ENCODE data around the gene CNPY1.
A peak's percentile ranks its signal among the peaks of the same experiment; 100 is the strongest.

Gene CNPY1

GRCh38 chr7:155512246-155512887 lies 34.0 kb downstream of the CNPY1 start:
- H3K36me3 Mint-ChIP-seq (ENCODE audit: low read depth): peaks cover 1% of the 10 kb centered on the region
- H3K27me3 Mint-ChIP-seq (ENCODE audit: low read depth): peaks cover 69% of the 10 kb centered on the region
- no peaks in the 10 kb centered on the region for H3K9me3 Mint-ChIP-seq
- no peak overlapping the region for H3K27ac Mint-ChIP-seq
- DNase-seq (ENCODE audit: low spot score): no peak
- H3K4me3 Mint-ChIP-seq: no peak overlapping the region
- peaks cover 11% of the 10 kb centered on the region for H3K4me1 Mint-ChIP-seq (ENCODE audit: low read depth)

- H3K27me3 Mint-ChIP-seq (ENCODE audit: low read depth): peaks cover 76% of the 10 kb centered on the region
- H3K4me1 Mint-ChIP-seq (ENCODE audit: low read depth): peaks cover 15% of the 10 kb centered on the region
- H3K36me3 Mint-ChIP-seq (ENCODE audit: low read depth): peaks cover 1% of the 10 kb centered on the region
- DNase-seq (ENCODE audit: low spot score): no peak
- H3K9me3 Mint-ChIP-seq: no peaks in the 10 kb centered on the region
- H3K27ac Mint-ChIP-seq: no peak overlapping the region
- no peak overlapping the region for H3K4me3 Mint-ChIP-seq
These were observed 34.7 kb downstream of the CNPY1 start for GRCh38 chr7:155511702-155511996.

GRCh38 chr7:155510975-155511701 lies 35.2 kb downstream of the CNPY1 start:
- DNase-seq (ENCODE audit: low spot score): no peak
- peaks cover 80% of the 10 kb centered on the region for H3K27me3 Mint-ChIP-seq (ENCODE audit: low read depth)
- no peaks in the 10 kb centered on the region for H3K9me3 Mint-ChIP-seq
- no peak overlapping the region for H3K4me3 Mint-ChIP-seq
- H3K36me3 Mint-ChIP-seq (ENCODE audit: low read depth): peaks cover 1% of the 10 kb centered on the region
- H3K4me1 Mint-ChIP-seq (ENCODE audit: low read depth): peaks cover 15% of the 10 kb centered on the region
- no peak overlapping the region for H3K27ac Mint-ChIP-seq

GRCh38 chr7:155509725-155510551 lies 36.4 kb downstream of the CNPY1 start:
- Mint-ChIP-seq H3K36me3 (ENCODE audit: low read depth) (peaks cover 1% of the 10 kb centered on the region), H3K27ac (peak overlapping the region; percentile 62), H3K4me1 (ENCODE audit: low read depth) (peaks cover 15% of the 10 kb centered on the region)

GRCh38 chr7:155509359-155509724 lies 37.0 kb downstream of the CNPY1 start:
- no peak for DNase-seq (ENCODE audit: low spot score)
- Mint-ChIP-seq H3K27ac (peak overlapping the region; percentile 72), H3K4me1 (ENCODE audit: low read depth) (peaks cover 15% of the 10 kb centered on the region), H3K36me3 (ENCODE audit: low read depth) (peaks cover 1% of the 10 kb centered on the region), H3K27me3 (ENCODE audit: low read depth) (peaks cover 89% of the 10 kb centered on the region), H3K4me3 (peak overlapping the region; percentile 47), H3K9me3 (no peaks in the 10 kb centered on the region)

More at GRCh38 chr7:155509725-155510551, 36.4 kb downstream of the CNPY1 start:
- DNase-seq (ENCODE audit: low spot score): no peak
- H3K4me3 Mint-ChIP-seq: peak overlapping the region; percentile 50
- H3K9me3 Mint-ChIP-seq: no peaks in the 10 kb centered on the region
- peaks cover 85% of the 10 kb centered on the region for H3K27me3 Mint-ChIP-seq (ENCODE audit: low read depth)

- H3K9me3 Mint-ChIP-seq: no peaks in the 10 kb centered on the region
- peaks cover 1% of the 10 kb centered on the region for H3K36me3 Mint-ChIP-seq (ENCODE audit: low read depth)
- no peak for DNase-seq (ENCODE audit: low spot score)
- peak overlapping the region; percentile 47 for H3K4me3 Mint-ChIP-seq
- peak overlapping the region; percentile 72 for H3K27ac Mint-ChIP-seq
- peaks cover 15% of the 10 kb centered on the region for H3K4me1 Mint-ChIP-seq (ENCODE audit: low read depth)
- H3K27me3 Mint-ChIP-seq (ENCODE audit: low read depth): peaks cover 90% of the 10 kb centered on the region
These were observed 37.7 kb downstream of the CNPY1 start for GRCh38 chr7:155508376-155509358.

- Mint-ChIP-seq H3K27ac (no peak overlapping the region), H3K27me3 (ENCODE audit: low read depth) (peaks cover 91% of the 10 kb centered on the region), H3K36me3 (ENCODE audit: low read depth) (peaks cover 1% of the 10 kb centered on the region), H3K4me3 (no peak overlapping the region), H3K9me3 (no peaks in the 10 kb centered on the region), H3K4me1 (ENCODE audit: low read depth) (peaks cover 15% of the 10 kb centered on the region)
- no peak for DNase-seq (ENCODE audit: low spot score)
These were observed 38.8 kb downstream of the CNPY1 start for GRCh38 chr7:155507576-155507975.

GRCh38 chr7:155506854-155507337 lies 39.5 kb downstream of the CNPY1 start:
- Mint-ChIP-seq H3K27ac (no peak overlapping the region), H3K27me3 (ENCODE audit: low read depth) (peaks cover 91% of the 10 kb centered on the region), H3K9me3 (no peaks in the 10 kb centered on the region), H3K4me1 (ENCODE audit: low read depth) (peaks cover 17% of the 10 kb centered on the region), H3K4me3 (no peak overlapping the region), H3K36me3 (ENCODE audit: low read depth) (peaks cover 1% of the 10 kb centered on the region)
- no peak for DNase-seq (ENCODE audit: low spot score)

- peaks cover 17% of the 10 kb centered on the region for H3K4me1 Mint-ChIP-seq (ENCODE audit: low read depth)
These were observed 41.0 kb downstream of the CNPY1 start for GRCh38 chr7:155505422-155505793.

GRCh38 chr7:155497149-155497901 lies 49.0 kb downstream of the CNPY1 start:
- Mint-ChIP-seq H3K27me3 (ENCODE audit: low read depth) (peaks cover 49% of the 10 kb centered on the region), H3K36me3 (ENCODE audit: low read depth) (no peaks in the 10 kb centered on the region), H3K4me3 (no peak overlapping the region), H3K27ac (no peak overlapping the region), H3K9me3 (no peaks in the 10 kb centered on the region), H3K4me1 (ENCODE audit: low read depth) (peaks cover 1% of the 10 kb centered on the region)
- no peak for DNase-seq (ENCODE audit: low spot score)

More at GRCh38 chr7:155505422-155505793, 41.0 kb downstream of the CNPY1 start:
- DNase-seq (ENCODE audit: low spot score): no peak
- Mint-ChIP-seq H3K27ac (no peak overlapping the region), H3K4me3 (no peak overlapping the region), H3K36me3 (ENCODE audit: low read depth) (peaks cover 1% of the 10 kb centered on the region), H3K27me3 (ENCODE audit: low read depth) (peaks cover 93% of the 10 kb centered on the region), H3K9me3 (no peaks in the 10 kb centered on the region)

GRCh38 chr7:155496267-155497005 lies 49.9 kb downstream of the CNPY1 start:
- H3K27ac Mint-ChIP-seq: no peak overlapping the region
- no peaks in the 10 kb centered on the region for H3K9me3 Mint-ChIP-seq
- H3K36me3 Mint-ChIP-seq (ENCODE audit: low read depth): no peaks in the 10 kb centered on the region
- H3K27me3 Mint-ChIP-seq (ENCODE audit: low read depth): peaks cover 48% of the 10 kb centered on the region
- no peak for DNase-seq (ENCODE audit: low spot score)
- H3K4me3 Mint-ChIP-seq: no peak overlapping the region
- H3K4me1 Mint-ChIP-seq (ENCODE audit: low read depth): no peaks in the 10 kb centered on the region
